ENCODE measurements around the gene PIBF1.
A peak's percentile ranks its signal among the peaks of the same experiment; 100 is the strongest.

PIBF1 gene

GRCh38 chr13:72781451-72782439 lies at the start of gene PIBF1, which contains the start of gene DIS3:
Gene PIBF1 (plus strand): TSS chr13:72782133. CDS start chr13:72783470, 1,337 bp downstream.
Gene DIS3 (minus strand): TSS chr13:72781900. CDS start chr13:72781832, 68 bp downstream.
- in situ Hi-C loops (cut with HindIII; ENCODE audit: low pct_ligation_motif_present, low sequenced_read_pairs), result no loop called here
- TF ChIP-seq CTCF (IDR thresholded peaks at IDR 0.05; ENCODE audit: low read depth, low read length, missing control alignments), result peak; percentile 16
- DNase-seq, result peak; percentile 99
- Histone ChIP-seq H3K27me3 (replicated peaks) (no peaks in the 10 kb centered on the region), H3K36me3 (replicated peaks) (peaks cover 20% of the 10 kb centered on the region), H3K27ac (peak within 1 kb of the TSS; percentile 82), H3K4me3 (ENCODE audit: low read depth, low read length) (peak within 1 kb of the TSS; percentile 99)

GRCh38 chr13:72737033-72737432 lies 44.9 kb upstream of the PIBF1 start:
- Histone ChIP-seq H3K27ac (no peak overlapping the region), H3K4me3 (ENCODE audit: low read depth, low read length) (no peak overlapping the region), H3K27me3 (replicated peaks) (no peaks in the 10 kb centered on the region), H3K36me3 (replicated peaks) (peaks cover 3% of the 10 kb centered on the region)
- DNase-seq, result no peak
- TF ChIP-seq CTCF (IDR thresholded peaks at IDR 0.05; ENCODE audit: low read depth, low read length, missing control alignments), result no peak
- in situ Hi-C loops (cut with HindIII; ENCODE audit: low pct_ligation_motif_present, low sequenced_read_pairs), result no loop called here

GRCh38 chr13:72740015-72740414 lies 41.9 kb upstream of the PIBF1 start:
- no peak for DNase-seq
- in situ Hi-C loops (cut with HindIII; ENCODE audit: low pct_ligation_motif_present, low sequenced_read_pairs), result no loop called here
- no peak overlapping the region for H3K4me3 ChIP-seq (ENCODE audit: low read depth, low read length)
- no peak overlapping the region for H3K27ac ChIP-seq
- H3K27me3 ChIP-seq (replicated peaks), result no peaks in the 10 kb centered on the region
- no peak for TF ChIP-seq CTCF (IDR thresholded peaks at IDR 0.05; ENCODE audit: low read depth, low read length, missing control alignments)
- peaks cover 3% of the 10 kb centered on the region for H3K36me3 ChIP-seq (replicated peaks)

GRCh38 chr13:72745260-72745659 lies 36.7 kb upstream of the PIBF1 start:
- Histone ChIP-seq H3K27me3 (replicated peaks) (no peaks in the 10 kb centered on the region), H3K36me3 (replicated peaks) (peaks cover 10% of the 10 kb centered on the region), H3K27ac (no peak overlapping the region), H3K4me3 (ENCODE audit: low read depth, low read length) (no peak overlapping the region)
- in situ Hi-C loops (cut with HindIII; ENCODE audit: low pct_ligation_motif_present, low sequenced_read_pairs), result no loop called here
- no peak for DNase-seq
- no peak for TF ChIP-seq CTCF (IDR thresholded peaks at IDR 0.05; ENCODE audit: low read depth, low read length, missing control alignments)

- DNase-seq, result no peak
- Histone ChIP-seq H3K36me3 (replicated peaks) (peaks cover 52% of the 10 kb centered on the region), H3K4me3 (ENCODE audit: low read depth, low read length) (no peak overlapping the region), H3K27me3 (replicated peaks) (no peaks in the 10 kb centered on the region), H3K27ac (no peak overlapping the region)
- TF ChIP-seq CTCF (IDR thresholded peaks at IDR 0.05; ENCODE audit: low read depth, low read length, missing control alignments), result no peak
- in situ Hi-C loops (cut with HindIII; ENCODE audit: low pct_ligation_motif_present, low sequenced_read_pairs), result no loop called here
These were observed 30.7 kb upstream of the PIBF1 start for GRCh38 chr13:72751220-72751619.
